Activated T-cell treated with anti-CD3 and anti-CD28 coated beads, Interleukin-2, amount 50 U/mL, for 48 hours (primary cell): ENCODE measurements around the gene NR2E1.

Source experiments
- DNase-seq, 2 experiments: peaks; one replicate each; pipeline ENCODE4 v3.0.0-alpha.2; 2020

NR2E1 gene

GRCh38 chr6:108211671-108212070 lies 45.8 kb downstream of the NR2E1 start:
- DNase-seq = no peak

DNA sequence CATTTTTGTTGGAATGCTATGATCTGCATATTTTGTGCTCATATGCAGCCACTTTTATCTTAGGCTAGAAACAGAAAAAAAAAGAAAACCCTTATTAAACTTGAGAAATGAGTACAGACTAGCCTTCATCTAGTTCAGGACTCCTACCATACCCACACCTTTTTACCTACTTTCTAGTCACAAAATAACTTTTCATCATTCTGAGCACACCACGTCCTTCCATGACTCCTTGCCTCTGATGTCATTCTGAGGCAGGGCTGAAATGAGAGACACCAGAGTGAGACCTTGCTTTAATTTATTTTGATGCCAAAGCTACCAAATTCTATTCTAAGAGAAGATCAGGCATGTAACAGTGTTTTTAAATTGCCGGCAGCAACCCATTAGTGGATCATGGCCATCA lies 56.2 kb downstream of the NR2E1 start:
- no peak for DNase-seq

DNA sequence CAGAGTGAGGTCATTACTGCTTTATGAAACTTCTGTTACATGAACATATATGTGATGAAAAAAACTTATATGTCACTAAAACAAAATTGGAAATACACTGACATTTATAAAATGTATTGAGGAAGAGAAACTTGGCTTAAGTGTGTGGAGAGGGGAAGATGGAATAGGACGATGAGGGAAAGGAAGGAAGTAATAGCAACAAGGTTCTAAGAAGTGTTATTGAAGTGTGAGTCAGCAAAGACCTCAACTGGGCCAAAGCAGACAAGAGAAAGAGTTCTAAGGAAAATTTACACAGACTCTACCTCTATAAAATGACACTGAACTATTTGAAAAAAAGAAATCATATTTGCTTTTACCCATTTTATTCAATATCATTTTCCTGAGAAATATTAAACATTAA lies 56.7 kb downstream of the NR2E1 start:
- no peak for DNase-seq

DNA sequence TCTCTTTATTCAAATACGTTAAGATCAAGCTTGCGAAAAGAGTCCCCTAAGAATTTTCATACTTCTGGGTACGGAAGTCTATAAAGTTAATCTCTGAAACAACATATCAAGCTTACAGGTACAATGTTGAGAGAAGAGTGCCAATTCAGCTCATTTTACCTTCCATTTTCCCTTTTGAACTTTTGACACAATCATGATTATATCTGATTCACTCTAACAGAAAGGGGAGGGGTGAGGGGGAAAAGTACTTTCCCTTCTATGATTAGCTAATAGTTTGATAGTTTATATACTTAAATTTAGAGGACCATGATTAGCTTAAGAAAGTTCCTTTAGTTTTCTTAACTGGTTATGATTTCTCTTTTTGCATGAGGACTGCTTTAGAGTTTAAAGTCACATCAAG lies 61.5 kb downstream of the NR2E1 start:
- DNase-seq = no peak

DNA sequence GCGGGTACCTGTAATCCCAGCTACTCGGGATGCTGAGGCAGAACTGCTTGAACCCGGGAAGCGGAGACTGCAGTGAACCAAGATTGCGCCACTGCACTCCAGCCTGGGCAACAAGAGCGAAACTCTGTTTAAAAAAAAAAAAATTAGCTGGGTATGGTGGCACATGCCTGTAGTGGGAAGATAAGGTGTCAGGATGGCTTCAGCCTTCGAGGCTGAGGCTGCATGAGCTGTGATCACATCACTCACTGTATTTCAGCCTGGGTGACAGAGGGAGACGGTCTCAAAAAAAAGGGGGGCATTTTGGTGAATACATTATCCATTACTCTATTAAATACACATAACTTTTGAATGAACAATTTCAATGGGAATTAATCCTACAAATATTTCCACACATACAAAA lies 62.6 kb downstream of the NR2E1 start:
- DNase-seq = no peak

GRCh38 chr6:108235127-108235526 lies 69.3 kb downstream of the NR2E1 start:
- DNase-seq = no peak

GRCh38 chr6:108236791-108237190 lies 71.0 kb downstream of the NR2E1 start:
- DNase-seq = no peak

- DNase-seq = no peak
Measured at GRCh38 chr6:108238322-108238721, 72.5 kb downstream of the NR2E1 start.
